ENCODE measurements around the gene ADARB2. TPM values are rescaled to one million over a fixed set of nuclear protein-coding genes. Genes with fewer than 3 reads are reported as not detected.

Gene ADARB2
- total RNA-seq, 4 donors from 2014 or later = 0.80 to 4.9 (median 2.3) TPM

- Histone ChIP-seq H3K27me3 (no peaks in the 10 kb centered on the region), H3K4me1 (no peaks in the 10 kb centered on the region), H3K9me3 (no peaks in the 10 kb centered on the region), H3K36me3 (no peaks in the 10 kb centered on the region), H3K4me3 (no peak overlapping the region), H3K27ac (no peak overlapping the region)
- in situ Hi-C loops (cut with MboI; ENCODE audit: low pct_ligation_motif_present in 1 of 4, low pct_unique_long_range_greater_than_20kb in 1 of 4, low sequenced_read_pairs in 3 of 4) (no loop called here), intact Hi-C loops (cut with DNase I; ENCODE audit: low total_unique reads) (no loop called here)
- no peak for DNase-seq
- WGBS, 2 donors (ENCODE audit: low coverage in 1 of 2) = 12 to 30% methylated on average over 1 of the region's 1 CpG
- TF ChIP-seq POLR2A (IDR thresholded peaks at IDR 0.05) (no peak), EP300 (IDR thresholded peaks at IDR 0.05; ENCODE audit: low read depth) (no peak), CTCF (IDR thresholded peaks at IDR 0.05) (no peak), POLR2AphosphoS5 (IDR thresholded peaks at IDR 0.05) (no peak)
Observed at GRCh38 chr10:1268831-1269230, 468.5 kb downstream of the ADARB2 start.

GRCh38 chr10:1267568-1267967 lies 469.8 kb downstream of the ADARB2 start:
- H3K9me3 ChIP-seq = no peaks in the 10 kb centered on the region
- WGBS, 2 donors (ENCODE audit: low coverage in 1 of 2) = 63 to 66% methylated on average over 4 to 7 of the region's 7 CpGs
- in situ Hi-C loops (cut with MboI; ENCODE audit: low pct_ligation_motif_present in 1 of 4, low pct_unique_long_range_greater_than_20kb in 1 of 4, low sequenced_read_pairs in 3 of 4) (no loop called here), intact Hi-C loops (cut with DNase I; ENCODE audit: low total_unique reads) (no loop called here)
- TF ChIP-seq CTCF (IDR thresholded peaks at IDR 0.05) (no peak), POLR2A (IDR thresholded peaks at IDR 0.05) (no peak), EP300 (IDR thresholded peaks at IDR 0.05; ENCODE audit: low read depth) (no peak), POLR2AphosphoS5 (IDR thresholded peaks at IDR 0.05) (no peak)
- DNase-seq = no peak
- H3K36me3 ChIP-seq = no peaks in the 10 kb centered on the region
- no peaks in the 10 kb centered on the region for H3K27me3 ChIP-seq
- no peaks in the 10 kb centered on the region for H3K4me1 ChIP-seq
- H3K27ac ChIP-seq = no peak overlapping the region
- H3K4me3 ChIP-seq = no peak overlapping the region

- intact Hi-C loops (cut with DNase I; ENCODE audit: low total_unique reads) = no loop called here
Observed at GRCh38 chr10:1267148-1267547, 470.2 kb downstream of the ADARB2 start.

GRCh38 chr10:1266033-1266802 lies 471.1 kb downstream of the ADARB2 start:
- Histone ChIP-seq H3K27me3 (no peaks in the 10 kb centered on the region), H3K4me3 (no peak overlapping the region), H3K36me3 (no peaks in the 10 kb centered on the region), H3K9me3 (no peaks in the 10 kb centered on the region), H3K27ac (no peak overlapping the region), H3K4me1 (no peaks in the 10 kb centered on the region)
- no peak for DNase-seq
- in situ Hi-C loops (cut with MboI; ENCODE audit: low pct_ligation_motif_present in 1 of 4, low pct_unique_long_range_greater_than_20kb in 1 of 4, low sequenced_read_pairs in 3 of 4) = no loop called here
- TF ChIP-seq EP300 (IDR thresholded peaks at IDR 0.05; ENCODE audit: low read depth) (no peak), POLR2A (IDR thresholded peaks at IDR 0.05) (no peak), CTCF (IDR thresholded peaks at IDR 0.05) (no peak), POLR2AphosphoS5 (IDR thresholded peaks at IDR 0.05) (no peak)
- WGBS, 2 donors (ENCODE audit: low coverage in 1 of 2) = 84 to 90% methylated on average over 7 to 36 of the region's 36 CpGs
- intact Hi-C loops (cut with DNase I; ENCODE audit: low total_unique reads) = no loop called here

More at GRCh38 chr10:1267148-1267547, 470.2 kb downstream of the ADARB2 start:
- no peak for DNase-seq
- H3K4me1 ChIP-seq = no peaks in the 10 kb centered on the region
- no peaks in the 10 kb centered on the region for H3K9me3 ChIP-seq
- H3K27ac ChIP-seq = no peak overlapping the region
- in situ Hi-C loops (cut with MboI; ENCODE audit: low pct_ligation_motif_present in 1 of 4, low pct_unique_long_range_greater_than_20kb in 1 of 4, low sequenced_read_pairs in 3 of 4) = no loop called here
- H3K4me3 ChIP-seq = no peak overlapping the region
- WGBS, 2 donors (ENCODE audit: low coverage in 1 of 2) = 80% methylated on average over 7 to 8 of the region's 8 CpGs
- no peaks in the 10 kb centered on the region for H3K27me3 ChIP-seq
- no peaks in the 10 kb centered on the region for H3K36me3 ChIP-seq
- no peak for TF ChIP-seq EP300 (IDR thresholded peaks at IDR 0.05; ENCODE audit: low read depth)
- no peak for TF ChIP-seq POLR2AphosphoS5 (IDR thresholded peaks at IDR 0.05)
- TF ChIP-seq POLR2A (IDR thresholded peaks at IDR 0.05) = no peak
- TF ChIP-seq CTCF (IDR thresholded peaks at IDR 0.05) = no peak
